NOMO-1 (cell line): ENCODE results near the gene VAT1.

ENCODE experiments used
- DNase-seq, 2 experiments: peaks; one replicate each; lab custom pipeline; 2025; ENCODE audit not compliant: unreplicated experiment in 2 of 2; lab: John Stamatoyannopoulos, UW

The VAT1 gene

GRCh38 chr17:43027091-43028032, 5.2 kb upstream of the VAT1 start:
- DNase-seq: no peak

GRCh38 chr17:43026595-43026994, 4.4 kb upstream of the VAT1 start:
- DNase-seq: no peak

- DNase-seq: no peak
Observed at GRCh38 chr17:43025766-43026537, 3.8 kb upstream of the VAT1 start.

GRCh38 chr17:43025290-43025657, 3.1 kb upstream of the VAT1 start:
- no peak for DNase-seq

- peak; percentile 88 to 94 for DNase-seq
Observed at GRCh38 chr17:43024407-43025289, 2.5 kb upstream of the VAT1 start, which contains the start of gene RND2. Gene RND2 (plus strand): TSS chr17:43025231. CDS start chr17:43025348, 117 bp downstream.

- DNase-seq: peak; percentile 17 to 20
Observed at GRCh38 chr17:43020789-43021740, 1.1 kb downstream of the VAT1 start.

GRCh38 chr17:43020030-43020621, 2.1 kb downstream of the VAT1 start:
- peak; percentile 9 to 15 for DNase-seq

GRCh38 chr17:43019418-43019817, 2.8 kb downstream of the VAT1 start:
- peak in 1 of 2 experiments; percentile 12 for DNase-seq

- peak; percentile 59 to 84 for DNase-seq
Observed at GRCh38 chr17:43018932-43019331, 3.3 kb downstream of the VAT1 start.

- DNase-seq: peak in 1 of 2 experiments; percentile 24
Observed at GRCh38 chr17:43018008-43018853, 4.0 kb downstream of the VAT1 start.

GRCh38 chr17:43016216-43016615, 6.0 kb downstream of the VAT1 start:
- no peak for DNase-seq

GRCh38 chr17:43015579-43015978, 6.6 kb downstream of the VAT1 start:
- DNase-seq: no peak

GRCh38 chr17:43014649-43015542, 7.3 kb downstream of the VAT1 start:
- DNase-seq: no peak

- DNase-seq: peak in 1 of 2 experiments; percentile 35
Observed at GRCh38 chr17:43014020-43014648, 8.1 kb downstream of the VAT1 start.

- DNase-seq: no peak
Observed at GRCh38 chr17:43013296-43013695, 8.9 kb downstream of the VAT1 start.

- no peak for DNase-seq
Observed at GRCh38 chr17:43011728-43012472, 10.3 kb downstream of the VAT1 start.
